Midbrain (tissue), 1 donor: ENCODE measurements around the gene PPM1E.
"Not testable (repeated sequence)": the region's sequence is repeated elsewhere in the genome, so short reads cannot be mapped to it uniquely, and the experiment has no call there.

Experiments
- DNase-seq: peaks from one replicate; lab custom pipeline; 2025; lab: John Stamatoyannopoulos, UW

The PPM1E gene

DNA sequence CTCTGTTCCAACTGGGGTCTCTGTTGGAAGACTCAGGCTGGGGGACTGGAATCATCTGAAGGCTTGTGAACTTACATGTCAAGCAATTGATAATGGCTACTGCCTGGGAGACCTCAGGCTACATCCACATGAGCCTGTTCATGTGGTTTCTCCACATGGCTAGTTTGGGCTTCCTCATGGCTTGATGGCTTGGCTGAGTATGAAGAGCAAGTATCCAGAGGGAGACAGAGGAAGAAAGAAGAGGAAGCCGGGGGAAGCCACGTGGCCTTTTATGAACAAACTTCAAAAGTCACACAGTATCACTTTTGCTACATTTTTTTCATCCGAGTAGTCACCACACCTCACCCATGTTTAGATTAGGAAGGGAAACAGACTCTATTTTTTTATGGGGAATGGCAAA, 192.2 kb downstream of the PPM1E start:
- DNase-seq: no peak

DNA sequence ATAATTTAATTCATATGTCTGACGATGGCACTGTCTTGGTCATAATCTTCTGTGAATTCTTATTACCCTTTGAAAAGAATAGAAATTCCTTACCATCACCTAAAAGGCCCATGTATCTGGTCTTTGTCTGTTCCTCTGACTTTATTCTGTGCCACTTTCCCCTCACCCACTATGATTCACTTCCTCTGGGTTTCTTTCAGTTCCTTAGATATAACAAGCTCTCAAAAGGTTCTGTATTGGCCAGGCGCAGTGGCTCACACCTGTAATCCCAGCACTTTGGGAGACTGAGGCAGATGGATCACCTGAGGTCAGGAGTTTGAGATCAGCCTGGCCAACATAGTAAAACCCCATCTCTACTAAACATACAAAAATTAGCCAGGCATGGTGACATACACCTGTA, 198.7 kb downstream of the PPM1E start:
- not testable (repeated sequence) for DNase-seq

DNA sequence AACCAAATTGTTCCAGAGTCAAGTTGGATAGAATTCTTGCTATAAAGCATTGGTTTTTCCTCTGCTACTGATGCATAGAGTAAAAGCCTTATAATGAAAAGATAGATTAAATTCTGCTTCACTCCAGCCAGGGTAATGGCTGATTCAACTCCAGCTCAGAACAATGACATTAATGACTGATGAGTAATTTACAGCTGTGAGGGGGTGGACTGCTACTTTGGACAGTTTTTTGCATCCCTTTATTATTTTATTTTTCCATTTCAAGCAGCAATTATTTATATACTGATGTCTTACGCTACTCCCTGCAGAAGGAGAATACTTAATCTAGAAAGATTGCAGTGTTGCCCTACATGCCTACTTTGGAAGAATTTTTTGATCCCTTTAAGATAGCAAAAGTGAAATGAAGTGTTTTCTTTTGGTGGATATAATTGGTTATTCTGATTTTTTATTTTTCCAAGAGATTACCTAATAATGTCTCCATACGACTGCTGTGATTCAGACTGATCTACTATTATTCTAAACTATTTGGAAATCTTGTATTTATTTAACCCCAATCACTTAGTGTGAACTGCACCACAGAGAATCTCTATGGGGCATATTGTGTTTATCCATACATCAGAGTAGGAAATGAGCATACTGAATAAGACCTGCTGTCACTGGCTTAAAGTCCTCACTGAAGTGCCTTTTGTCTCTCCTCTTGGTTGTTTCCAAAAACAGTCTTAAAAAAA, 201.5 kb downstream of the PPM1E start:
- DNase-seq: no peak

DNA sequence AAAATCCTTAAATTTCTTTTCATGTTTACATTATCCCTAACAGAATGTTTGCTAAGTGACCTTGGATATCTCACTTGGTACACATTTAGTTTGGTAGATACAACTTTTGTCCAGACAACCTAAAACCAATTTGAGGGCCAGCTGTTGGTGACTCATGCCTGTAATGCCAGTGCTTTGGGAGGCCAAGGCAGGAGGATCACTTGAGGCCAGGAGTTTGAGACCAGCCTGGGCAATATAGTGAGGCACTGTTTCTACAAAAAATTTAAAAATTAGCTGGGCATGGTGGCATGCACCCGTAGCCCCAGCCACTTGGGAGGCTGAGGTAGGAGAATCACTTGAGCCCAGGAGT, 202.0 kb downstream of the PPM1E start:
- not testable (repeated sequence) for DNase-seq

DNA sequence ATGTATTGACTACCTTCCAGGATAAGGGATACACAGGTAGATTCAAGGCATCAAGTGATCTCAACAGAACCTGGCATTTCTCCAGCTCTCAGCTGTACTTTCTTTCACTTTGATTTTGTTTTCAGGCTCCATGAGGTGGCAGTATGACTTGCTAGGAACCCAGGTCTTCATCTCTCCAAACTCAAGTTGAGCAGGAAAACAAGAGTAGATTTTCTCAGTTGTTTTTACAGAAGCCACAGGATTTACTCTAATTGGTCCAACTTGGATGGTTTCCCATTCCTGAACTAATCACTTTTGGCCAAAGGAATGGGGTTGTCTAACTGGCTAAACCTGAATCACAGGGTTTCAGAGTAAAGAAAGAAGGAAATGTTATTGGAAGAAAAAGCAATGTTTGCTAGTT, 204.4 kb downstream of the PPM1E start:
- no peak for DNase-seq

DNA sequence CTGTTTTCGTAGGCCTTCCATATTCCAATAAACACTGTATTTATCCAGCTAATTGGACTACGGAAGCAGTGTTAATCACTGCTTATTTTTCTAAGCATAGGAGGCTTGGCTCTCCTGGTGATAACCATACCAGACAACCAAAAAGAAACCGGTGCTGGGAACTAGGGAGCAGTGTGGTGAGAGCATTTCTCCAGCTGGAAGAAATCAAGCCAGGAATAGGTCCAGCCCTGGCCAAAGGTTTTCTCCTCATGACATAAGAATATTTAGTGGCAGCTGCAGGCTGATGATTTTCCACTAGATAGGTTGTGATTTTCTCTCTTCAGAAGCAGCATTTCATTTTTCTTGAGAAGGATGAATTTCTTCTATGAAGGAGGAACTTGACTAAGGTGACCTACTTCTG, 209.6 kb downstream of the PPM1E start:
- DNase-seq: no peak

DNA sequence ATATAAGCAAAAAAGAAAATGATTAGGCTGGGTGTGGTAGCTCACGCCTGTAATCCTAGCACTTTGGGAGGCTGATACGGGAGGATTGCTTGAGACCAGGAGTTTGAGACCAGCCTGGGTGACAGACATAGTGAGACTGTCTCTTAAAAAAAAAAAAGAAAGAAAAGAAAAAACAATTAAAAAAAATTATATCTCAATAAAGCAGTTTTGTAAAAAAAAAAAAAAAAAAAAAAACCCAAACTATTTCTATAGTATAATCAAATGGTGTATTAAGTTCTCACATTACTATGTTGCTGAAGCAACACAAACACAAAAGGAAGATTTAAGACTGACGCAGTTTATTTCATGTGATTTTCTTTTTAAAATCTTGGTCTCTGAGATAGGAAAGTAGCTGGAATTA, 210.6 kb downstream of the PPM1E start:
- no peak for DNase-seq

DNA sequence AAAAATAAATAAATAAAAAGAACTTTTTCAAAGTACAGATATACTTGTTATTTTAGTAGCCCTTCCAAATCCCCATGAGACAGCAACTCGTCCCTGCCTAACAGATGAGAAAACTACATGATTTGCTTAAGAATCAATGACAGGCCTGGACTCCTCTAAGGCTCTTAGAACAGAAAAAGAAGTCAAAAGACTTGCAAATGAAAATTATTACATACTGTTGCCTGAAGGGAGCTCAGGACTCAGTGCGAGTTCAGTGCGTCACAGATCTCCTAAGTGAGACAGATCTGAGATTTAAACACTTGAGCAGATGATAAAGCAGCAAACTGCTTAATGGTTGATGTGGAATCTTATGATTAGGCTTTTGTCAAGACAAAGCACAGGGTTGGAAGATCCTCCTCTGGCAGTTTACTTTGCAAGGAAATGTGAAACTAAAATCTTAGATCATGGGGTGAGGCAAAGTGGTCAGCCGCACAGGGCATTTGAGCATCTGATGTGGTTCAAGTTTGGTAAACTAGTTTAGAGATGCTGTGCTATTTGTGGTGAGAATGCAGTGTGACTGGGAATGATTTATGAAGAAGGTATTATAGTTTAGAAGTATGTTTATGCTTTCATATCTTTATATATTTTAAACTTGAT, 212.9 kb downstream of the PPM1E start:
- no peak for DNase-seq

DNA sequence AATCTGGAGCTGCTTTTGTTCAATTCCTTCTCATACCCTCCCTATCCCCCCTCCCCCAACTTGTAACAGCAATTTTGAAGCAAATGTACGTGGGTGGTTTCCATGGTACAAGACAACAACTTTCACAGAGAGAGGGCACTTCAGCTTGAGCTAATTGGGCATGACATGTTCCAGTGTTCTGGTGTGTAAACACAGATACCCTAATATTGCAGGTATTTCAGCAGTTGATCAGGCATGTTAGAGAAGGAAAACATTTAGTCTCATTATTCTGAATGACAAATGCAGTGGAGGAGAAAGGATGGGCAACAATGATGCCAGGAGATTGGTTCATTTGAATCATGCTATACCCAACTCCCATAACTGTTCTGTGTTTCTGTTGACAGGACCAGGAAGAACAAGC, 213.5 kb downstream of the PPM1E start:
- no peak for DNase-seq

DNA sequence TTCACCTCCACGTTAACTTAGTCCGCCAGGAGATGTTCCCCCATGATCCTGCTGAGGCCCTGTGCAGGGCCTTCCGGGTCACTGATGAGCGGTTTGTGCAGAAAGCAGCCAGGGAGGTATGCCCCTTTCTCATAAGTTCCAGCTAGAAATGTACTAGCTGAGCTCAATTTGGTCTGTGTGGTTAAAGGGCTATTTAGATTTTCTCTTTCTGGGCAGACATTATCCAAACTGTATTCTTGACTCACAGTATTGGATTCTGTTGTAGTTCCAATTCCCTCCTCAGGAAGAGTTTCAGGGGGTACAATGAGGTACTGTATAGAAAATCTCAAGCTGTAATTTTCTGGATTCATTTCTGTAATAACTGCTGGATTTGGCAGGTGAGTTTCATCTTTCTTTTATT, 214.0 kb downstream of the PPM1E start:
- no peak for DNase-seq

DNA sequence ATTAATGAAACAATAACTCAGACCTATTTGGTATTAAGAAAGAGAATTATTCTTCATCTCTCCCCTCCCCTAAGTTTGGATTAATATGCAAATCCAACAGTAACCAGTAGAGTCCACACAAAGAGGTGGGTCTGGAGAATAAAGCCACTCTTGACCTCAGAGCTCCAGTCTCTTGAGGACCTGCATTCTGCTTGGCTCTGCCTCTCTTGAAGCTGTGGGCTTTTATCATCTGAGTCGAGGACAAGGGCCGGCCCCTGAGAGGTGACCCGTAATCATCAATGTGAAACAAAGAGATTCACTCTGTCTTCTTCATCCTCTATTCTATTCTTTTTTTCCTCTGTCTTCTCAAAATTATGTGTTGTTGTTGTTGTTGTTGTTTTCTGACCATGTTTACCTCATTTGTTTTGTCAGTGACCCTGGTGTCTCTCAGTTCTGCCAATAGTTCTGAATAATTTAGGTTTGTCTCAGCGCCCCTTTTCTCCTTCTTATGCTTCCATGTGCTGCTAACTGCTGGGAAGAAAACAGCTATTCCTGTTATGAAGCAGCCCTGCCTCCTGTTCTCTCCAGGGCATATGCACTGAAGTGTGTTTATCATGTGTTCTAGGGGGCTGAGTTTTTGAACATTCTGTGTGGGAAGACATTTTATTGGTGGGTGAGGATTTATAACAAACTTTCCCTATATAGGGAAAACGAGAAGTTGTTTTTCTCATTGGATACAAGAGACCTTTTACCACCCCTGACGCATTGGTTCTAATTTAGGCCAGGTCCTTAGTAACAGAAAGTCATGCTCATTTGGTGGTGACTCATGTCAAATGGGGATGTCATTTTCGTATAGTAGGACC, 215.2 kb downstream of the PPM1E start:
- no peak for DNase-seq

DNA sequence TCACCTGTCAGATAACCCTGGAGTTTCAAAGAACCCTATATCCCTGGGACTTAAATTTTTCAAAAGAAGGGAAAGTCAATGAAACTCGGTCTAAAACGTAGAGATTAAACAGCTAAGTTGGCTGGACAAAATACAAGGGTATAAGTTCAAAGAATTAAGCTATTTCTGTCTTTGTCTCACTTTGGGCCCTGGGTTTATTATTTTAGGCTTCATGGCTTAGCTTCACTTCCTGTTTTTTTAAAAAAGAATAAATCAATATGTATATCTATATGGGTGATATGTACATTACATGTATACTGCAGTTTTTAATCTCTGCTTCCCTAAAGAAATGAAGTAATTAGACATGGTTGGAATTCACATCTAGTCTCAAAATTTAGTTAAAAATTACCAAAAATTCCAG, 218.7 kb downstream of the PPM1E start:
- DNase-seq: no peak

DNA sequence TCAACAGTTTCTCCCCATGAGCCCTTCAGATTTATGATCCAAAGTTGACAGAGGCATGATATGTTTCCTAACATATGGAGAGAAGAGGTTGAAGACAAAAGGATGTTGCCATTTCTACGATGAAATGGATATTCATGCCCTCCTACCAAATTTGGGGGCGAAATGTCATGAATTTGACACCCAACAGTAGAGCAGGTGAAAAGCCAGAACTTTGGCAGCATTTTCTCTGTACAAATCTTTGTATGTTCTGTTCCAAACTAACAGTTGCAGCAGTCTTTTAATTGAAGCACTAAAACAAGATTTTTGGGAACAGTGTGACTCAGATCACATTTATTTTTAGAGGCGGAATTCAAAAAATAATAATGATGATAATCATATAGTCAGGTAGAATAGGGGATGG, 220.9 kb downstream of the PPM1E start:
- DNase-seq: no peak

DNA sequence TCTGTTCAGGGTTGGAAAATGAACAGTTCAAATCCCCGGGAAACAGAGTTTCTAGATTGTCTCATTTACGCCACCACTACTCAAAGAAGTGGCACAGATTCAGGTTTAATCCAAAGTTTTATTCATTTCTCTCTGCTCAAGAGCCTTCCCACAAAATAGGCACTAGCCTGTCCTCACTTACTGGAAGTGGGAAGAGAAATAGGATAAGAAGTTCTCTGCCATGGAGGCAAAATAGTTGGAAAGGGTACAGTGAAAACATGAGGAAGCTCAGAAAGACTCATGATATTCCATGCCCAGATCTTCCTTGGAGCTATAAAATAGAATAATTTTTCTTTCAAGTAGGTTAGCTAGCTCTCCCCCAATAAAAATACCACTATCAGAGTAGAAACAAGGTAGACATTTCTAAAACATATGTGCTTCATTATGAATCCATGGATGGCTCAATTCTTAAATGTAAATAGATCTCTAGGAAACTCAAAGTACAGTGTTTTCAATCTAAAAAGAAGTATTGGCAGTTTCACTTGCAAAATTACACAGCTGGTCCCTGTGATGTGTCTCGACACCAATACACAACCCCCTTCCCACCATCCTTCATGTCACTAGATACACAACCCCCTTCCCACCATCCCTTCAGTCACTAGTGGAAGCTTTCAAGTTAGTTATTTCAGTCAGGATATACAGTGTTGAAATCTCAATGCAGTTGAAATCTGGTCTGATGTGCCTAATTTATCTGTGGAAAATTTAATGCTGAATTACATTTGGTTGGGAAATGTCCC, 225.2 kb downstream of the PPM1E start:
- no peak for DNase-seq

DNA sequence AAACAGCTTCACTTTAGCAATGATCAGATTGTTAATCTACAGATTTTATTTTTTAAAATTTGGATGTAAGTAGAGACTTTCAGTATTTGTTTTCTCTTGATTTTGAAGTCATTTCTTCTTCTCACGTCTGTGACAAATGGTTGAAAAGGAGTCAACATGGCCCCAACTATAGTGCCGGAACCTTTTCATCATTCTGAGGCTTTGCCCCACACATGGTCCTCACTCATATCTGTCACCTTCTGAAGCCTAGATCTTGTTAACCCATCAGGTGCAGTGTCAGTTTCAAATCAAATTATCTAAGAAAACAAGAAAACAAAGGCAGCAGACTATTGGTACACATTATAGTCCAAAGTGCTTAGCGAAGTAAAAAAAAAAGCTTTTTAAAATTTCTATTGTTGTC, 227.0 kb downstream of the PPM1E start:
- no peak for DNase-seq

DNA sequence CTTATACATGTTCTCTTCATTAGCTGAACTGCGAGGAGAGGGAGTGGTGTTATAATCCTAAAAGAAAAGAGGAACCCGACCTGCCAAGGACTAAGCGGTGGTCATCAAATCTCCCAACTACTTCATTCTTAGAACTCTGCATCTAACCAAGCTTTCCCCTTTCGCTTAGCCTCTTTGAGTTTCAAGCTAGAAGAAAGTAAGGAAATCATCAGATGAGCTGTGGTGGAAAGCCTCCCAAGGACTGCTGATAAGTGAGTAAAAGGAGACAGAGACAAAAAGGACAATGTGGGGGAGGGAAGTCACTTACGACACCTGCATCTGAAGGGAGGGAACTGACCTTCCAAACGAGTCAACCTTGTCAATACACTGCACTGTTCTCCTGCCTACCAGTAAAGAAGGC, 229.7 kb downstream of the PPM1E start:
- no peak for DNase-seq

DNA sequence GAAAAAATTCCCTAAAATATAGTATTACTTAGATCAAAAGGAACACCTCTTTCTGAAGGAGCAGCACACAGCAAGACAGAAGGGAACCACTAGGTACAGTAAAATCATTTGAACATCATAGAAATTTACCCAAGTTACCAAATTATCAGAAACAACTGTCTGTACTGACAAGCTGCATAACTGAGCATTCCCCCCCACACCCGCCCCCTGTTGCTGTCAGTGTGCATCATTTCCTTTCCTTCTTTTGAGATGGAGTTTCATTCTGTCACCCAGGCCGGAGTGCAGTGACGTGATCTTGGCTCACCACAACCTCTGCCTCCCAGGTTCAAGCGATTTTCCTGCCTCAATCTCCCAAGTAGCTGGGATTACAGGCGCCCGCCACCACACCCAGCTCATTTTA, 230.3 kb downstream of the PPM1E start:
- DNase-seq: no peak

DNA sequence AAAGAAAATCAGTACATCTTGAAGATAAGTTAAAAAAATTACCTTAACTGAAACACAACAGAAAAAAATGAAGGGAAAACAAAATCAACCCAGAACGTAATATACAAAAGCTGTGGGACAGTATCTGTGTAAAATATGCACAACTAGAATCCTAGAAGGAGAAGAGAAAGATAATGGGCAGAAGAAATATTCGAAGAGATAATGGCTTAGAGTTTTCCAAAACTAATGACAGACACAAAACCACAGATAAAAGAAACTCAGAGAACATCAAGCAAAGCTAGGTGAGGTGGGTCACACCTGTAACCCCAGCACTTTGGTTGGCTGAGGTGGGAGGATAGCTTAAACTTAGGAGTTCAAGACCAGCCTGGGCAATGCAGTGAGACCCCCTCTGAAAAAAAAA, 234.0 kb downstream of the PPM1E start:
- DNase-seq: no peak

DNA sequence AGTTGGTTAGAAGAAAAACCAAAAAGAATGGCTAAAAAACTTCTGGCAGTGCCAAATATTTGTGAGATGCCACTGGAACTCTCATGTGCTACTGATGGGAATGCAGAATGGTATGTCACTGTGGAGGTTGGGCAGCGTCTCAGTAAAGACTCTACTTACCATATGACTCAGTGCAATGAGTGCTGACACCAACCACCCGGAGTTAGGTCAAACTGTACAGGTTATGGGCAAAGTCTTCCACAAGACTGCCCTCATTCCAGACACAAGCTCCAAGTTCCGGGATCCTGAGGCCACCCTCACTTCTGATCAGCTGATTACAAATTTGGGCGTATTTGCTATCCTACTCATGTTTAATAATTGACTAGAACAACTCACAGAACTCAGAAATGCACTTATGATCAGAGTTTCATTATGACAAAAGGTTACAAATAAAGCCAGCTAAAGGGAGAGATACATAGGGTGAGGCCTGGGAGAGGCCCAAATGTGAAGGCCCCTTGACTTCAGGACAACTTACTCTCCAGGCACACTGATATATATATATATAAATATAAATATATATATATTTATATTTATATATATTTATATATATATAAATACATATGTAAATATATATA, 236.2 kb downstream of the PPM1E start:
- DNase-seq: no peak

DNA sequence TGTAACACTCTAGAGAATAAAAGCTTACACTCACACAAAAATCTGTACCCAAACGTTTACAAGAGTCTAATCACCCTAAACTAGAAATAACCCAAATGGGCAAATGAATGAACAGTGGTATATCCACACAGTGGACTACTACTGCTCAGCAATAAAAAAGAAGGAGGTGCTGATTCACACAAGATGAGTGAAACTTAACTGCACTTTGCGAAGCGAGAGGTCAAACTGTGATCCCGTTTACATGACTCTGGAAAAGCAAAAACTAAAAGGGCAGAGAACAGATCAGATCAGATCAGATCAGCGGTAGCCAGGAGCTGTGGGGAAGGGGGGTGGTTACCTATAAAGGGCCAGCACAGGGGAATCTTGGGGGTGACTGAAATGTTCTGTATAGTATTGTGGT, 237.7 kb downstream of the PPM1E start:
- no peak for DNase-seq

DNA sequence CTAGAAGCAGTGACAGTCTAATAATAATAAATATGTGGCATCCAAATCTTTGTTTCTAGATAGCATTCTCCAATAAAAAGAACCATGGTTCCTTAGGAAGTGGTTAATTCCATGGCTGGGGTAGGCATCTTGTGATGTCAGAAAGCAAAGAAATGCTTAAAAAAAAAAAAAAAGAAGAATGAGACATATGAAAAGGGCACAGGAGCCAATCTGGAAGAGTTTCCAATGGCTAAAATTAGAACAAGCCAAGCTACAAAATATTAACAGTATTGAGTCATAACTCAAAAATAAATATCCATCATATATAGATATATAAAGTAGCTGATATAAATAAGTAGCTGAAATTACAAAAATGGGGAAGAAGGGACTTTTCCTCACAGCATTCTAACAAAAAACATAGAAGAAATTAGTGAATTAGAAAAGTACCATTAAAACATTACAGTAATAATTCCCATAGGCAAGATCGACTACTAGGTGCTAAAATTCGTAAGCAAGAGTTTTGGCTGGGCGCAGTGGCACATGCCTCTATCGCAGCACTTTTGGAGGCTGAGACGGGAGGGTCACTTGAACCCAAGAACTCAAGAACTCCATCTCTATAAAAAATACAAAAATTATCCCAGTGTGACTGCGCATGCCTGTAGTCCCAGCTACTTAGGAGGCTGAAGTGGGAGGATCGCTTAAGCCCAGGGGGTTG, 239.7 kb downstream of the PPM1E start:
- no peak for DNase-seq
